ENCODE results near the gene RASGRP2. TPM values are rescaled to one million over a fixed set of nuclear protein-coding genes. Genes with fewer than 3 reads are reported as not detected.

The RASGRP2 gene
- total RNA-seq, 6 donors from 2014 or later: 20.5 to 80.7 (median 33.9) TPM

DNA sequence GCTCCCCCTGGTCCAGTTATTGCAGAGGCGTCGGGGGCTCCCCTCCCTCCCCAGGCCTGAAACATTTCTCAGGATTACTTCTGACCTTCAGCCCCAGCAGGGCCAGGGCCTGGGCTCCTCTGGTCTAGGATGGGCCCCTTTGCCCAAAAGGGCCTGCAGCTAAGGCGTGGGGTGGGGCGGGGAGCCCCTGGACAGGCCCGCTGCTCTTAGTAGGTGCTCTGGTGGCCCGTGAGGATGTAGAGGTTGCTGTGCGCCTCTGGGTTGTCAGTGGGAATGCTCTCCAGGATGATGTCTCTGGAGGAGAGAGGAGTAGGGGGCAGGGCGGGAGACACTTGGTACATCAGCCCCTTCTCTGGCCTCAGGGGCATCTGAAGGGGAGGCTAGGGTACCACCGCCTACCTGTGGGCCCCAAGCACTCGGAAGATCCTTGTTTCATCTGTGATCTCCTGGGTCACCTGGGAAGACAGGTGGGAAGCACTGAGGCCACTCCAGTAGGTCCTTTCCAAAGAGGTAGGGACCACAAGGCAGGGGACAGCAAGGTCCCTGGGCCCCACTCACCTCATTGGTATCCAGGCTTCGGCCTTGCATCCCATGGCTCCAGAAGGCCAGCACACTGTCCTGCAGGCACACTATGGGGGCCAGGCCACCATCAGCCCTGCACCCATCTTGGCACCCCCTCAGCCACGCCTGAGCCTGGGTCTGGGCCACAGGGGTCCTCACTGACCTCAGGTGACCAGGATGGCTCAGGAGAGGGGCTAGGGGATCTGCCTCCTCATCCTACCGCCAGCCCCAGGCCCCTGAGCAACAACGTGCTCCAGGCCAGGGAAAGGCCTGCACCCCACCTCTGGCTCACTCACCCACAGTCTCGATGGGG, 45.6 kb upstream of the RASGRP2 start:
- DNase-seq (peak in 1 of 2 donors; percentile 39), ATAC-seq (ENCODE audit: low FRiP score in 2 of 2) (no peak)
- Histone ChIP-seq H3K9me3 (no peaks in the 10 kb centered on the region), H3K4me3 (no peak overlapping the region), H3K27ac (no peak overlapping the region), H3K36me3 (peaks cover 0 to 48% (median 30%) of the 10 kb centered on the region in 4 donors), H3K4me1 (peaks cover 0 to 15% (median 5%) of the 10 kb centered on the region in 4 donors), H3K27me3 (no peaks in the 10 kb centered on the region)
- WGBS, 2 donors: 82 to 93% methylated on average over 3 to 14 of the region's 15 CpGs
- TF ChIP-seq POLR2A (IDR thresholded peaks at IDR 0.05): no peak
- no peak for TF ChIP-seq EP300 (IDR thresholded peaks at IDR 0.05)
- no peak for TF ChIP-seq CTCF (IDR thresholded peaks at IDR 0.05)

DNA sequence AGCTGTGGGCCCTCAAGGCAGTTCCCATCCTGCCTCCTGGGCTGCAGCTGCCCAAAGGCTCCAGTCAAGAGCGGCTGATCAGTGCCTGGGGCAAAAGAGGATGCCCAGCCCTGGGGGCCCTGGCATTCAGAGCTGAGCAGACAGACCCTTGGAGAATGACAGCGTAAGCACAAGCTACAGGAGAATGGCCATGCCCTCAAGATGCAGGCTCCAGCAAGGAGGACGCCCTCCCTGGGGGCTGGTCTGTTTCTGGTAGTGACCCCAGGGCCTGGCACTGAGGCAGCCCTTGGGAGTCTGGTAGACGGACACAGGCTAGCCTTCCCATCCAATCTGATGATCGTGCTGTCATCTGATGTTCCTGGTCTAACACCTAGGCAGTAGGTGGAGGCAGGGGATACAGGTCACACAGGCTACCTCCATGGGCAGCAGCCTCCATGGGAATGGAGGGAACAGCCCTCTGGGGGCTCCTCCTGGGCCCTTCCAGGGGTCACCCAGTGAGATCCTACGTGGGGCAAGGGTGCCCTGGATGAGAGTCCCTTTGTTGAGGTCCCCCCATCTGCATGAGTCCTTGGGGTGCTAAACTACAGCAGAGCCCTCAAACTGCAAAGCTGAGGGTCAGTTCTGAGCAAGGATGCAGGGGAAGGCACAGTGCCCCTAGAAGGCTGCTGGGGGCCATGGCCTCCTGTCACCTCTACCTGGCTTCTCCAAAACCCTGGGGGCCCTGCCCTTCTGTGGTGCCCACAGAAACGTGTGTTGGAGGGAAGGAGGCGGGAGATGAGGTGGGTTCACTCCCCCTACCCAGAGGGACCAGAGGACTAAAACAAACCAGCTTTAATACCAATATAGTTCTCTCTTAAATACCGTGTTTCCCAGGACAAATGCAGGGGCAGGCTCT, 44.6 kb upstream of the RASGRP2 start:
- H3K27ac ChIP-seq: peak overlapping the region in 3 of 4 donors; percentile 33 to 61 (median 42)
- ATAC-seq (ENCODE audit: low FRiP score in 2 of 2) (no peak), DNase-seq (no peak)
- no peaks in the 10 kb centered on the region for H3K27me3 ChIP-seq
- peaks cover 0 to 48% (median 30%) of the 10 kb centered on the region in 4 donors for H3K36me3 ChIP-seq
- TF ChIP-seq POLR2A (IDR thresholded peaks at IDR 0.05) (no peak), POLR2AphosphoS5 (IDR thresholded peaks at IDR 0.05) (no peak)
- no peak overlapping the region for H3K4me3 ChIP-seq
- no peaks in the 10 kb centered on the region for H3K9me3 ChIP-seq
- H3K4me1 ChIP-seq: peaks cover 0 to 11% (median 5%) of the 10 kb centered on the region in 4 donors
- WGBS, 2 donors: 78 to 92% methylated on average over 5 to 9 of the region's 9 CpGs

DNA sequence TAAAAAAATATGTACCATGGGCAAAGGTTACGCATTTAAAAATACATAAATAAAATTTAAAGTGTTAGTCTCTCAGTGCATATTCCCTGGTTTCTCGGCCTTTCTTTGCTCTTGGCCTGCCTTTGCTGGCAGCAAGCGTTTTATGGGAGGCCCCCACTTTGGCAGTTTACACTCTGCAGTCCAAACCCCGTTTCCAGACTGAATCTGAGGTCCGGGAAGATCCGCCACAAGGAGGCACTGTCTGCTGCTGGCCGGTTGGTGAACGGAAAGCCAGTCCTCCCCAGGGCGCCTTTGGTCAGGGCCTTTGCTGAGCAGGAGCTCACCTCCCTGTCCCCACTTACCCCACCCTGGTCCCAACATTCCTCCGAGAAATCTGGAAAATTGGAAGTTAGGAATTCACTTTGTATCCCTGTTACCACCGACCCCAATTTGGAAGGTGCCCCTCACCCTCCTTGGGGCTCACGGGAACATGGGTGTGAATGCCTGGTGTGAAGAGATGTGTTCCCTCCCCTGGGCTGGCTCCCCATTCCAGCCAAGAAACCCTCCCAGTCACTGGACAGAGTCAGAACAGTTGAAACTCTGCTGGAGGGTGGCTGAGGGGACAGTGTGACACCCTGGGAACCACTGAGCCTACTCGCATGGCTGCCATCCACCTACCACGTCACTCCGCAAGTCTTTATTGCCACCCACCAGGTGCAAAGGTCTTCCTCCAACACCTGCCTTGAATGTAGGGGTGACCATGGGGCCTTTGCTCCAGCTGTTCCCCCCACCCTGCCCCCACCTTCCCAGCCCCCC, 43.8 kb upstream of the RASGRP2 start:
- no peaks in the 10 kb centered on the region for H3K9me3 ChIP-seq
- peaks cover 0 to 46% (median 30%) of the 10 kb centered on the region in 4 donors for H3K36me3 ChIP-seq
- H3K27me3 ChIP-seq: no peaks in the 10 kb centered on the region
- H3K4me3 ChIP-seq: no peak overlapping the region
- peaks cover 0 to 10% (median 2%) of the 10 kb centered on the region in 4 donors for H3K4me1 ChIP-seq
- DNase-seq (peak in 1 of 2 donors; percentile 73), ATAC-seq (ENCODE audit: low FRiP score in 2 of 2) (peak; percentile 75 to 79)
- peak overlapping the region in 3 of 4 donors; percentile 33 to 61 (median 42) for H3K27ac ChIP-seq
- WGBS, 2 donors: 19 to 43% methylated on average over 7 to 15 of the region's 15 CpGs
- TF ChIP-seq CTCF (IDR thresholded peaks at IDR 0.05) (peak; percentile 56 to 70 (median 64)), POLR2AphosphoS5 (IDR thresholded peaks at IDR 0.05) (no peak), POLR2A (IDR thresholded peaks at IDR 0.05) (no peak)

DNA sequence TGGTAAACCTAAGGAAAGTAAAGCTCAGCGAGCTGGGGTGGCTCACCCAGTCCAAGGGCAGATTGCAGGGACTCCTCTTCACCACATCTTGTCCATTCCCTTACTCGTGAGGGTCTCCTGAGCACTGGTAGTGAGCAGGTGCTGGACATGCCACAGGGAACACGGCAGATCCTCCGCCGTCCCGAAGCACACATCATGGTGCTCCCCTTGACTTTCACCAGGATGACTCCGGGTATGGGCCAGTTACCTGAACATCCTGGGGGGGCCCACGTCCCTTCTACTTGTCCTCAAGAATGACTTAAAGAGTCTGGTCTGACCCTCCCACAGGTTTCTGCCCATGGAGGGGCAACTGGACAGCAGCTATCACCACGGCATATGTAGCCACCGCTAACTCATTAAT, 42.4 kb upstream of the RASGRP2 start:
- no peak for ATAC-seq (ENCODE audit: low FRiP score in 2 of 2)
- Histone ChIP-seq H3K9me3 (no peaks in the 10 kb centered on the region), H3K27ac (no peak overlapping the region), H3K4me3 (no peak overlapping the region), H3K4me1 (peaks cover 0 to 10% (median 2%) of the 10 kb centered on the region in 4 donors), H3K27me3 (no peaks in the 10 kb centered on the region), H3K36me3 (peaks cover 0 to 32% (median 24%) of the 10 kb centered on the region in 4 donors)
- 94% methylated on average over 10 of the region's 10 CpGs for WGBS, 2 donors
- DNase-seq: no peak
- TF ChIP-seq POLR2AphosphoS5 (IDR thresholded peaks at IDR 0.05): no peak
- no peak for TF ChIP-seq CTCF (IDR thresholded peaks at IDR 0.05)
- TF ChIP-seq POLR2A (IDR thresholded peaks at IDR 0.05): no peak
- no peak for TF ChIP-seq EP300 (IDR thresholded peaks at IDR 0.05)

Data from upper lobe of left lung (tissue), 6 donors.